AG08395 (cell line): ENCODE measurements around the gene SLC22A23.

Experiments
- DNase-seq: peaks from one replicate; pipeline ENCODE4 v3.0.0; 2012; ENCODE audit warnings: mixed read lengths, low spot score

SLC22A23 gene

GRCh38 chr6:3335169-3335568, 121.7 kb downstream of the SLC22A23 start:
- DNase-seq: no peak

DNA sequence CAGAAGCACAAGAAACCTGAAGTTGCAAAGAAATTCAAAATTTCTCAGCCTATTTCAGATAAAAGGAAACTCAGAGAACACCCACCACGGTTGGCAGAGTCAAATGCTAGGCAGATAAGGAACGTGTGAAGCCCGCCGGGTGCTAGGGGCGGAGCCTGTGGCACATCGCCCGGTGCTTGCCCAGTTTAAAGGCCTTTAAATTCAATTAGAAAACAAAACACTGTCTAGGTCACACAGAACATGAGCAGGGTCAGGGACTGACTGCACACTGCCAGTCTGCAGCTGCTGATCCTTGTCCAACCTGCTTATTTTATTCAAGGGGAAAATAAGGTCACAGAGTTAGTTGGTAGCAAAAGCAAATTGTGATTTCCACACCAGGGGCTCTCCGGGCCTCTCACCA, 122.3 kb downstream of the SLC22A23 start:
- DNase-seq: no peak

- DNase-seq: no peak
Observed at GRCh38 chr6:3333263-3333662, 123.6 kb downstream of the SLC22A23 start.

DNA sequence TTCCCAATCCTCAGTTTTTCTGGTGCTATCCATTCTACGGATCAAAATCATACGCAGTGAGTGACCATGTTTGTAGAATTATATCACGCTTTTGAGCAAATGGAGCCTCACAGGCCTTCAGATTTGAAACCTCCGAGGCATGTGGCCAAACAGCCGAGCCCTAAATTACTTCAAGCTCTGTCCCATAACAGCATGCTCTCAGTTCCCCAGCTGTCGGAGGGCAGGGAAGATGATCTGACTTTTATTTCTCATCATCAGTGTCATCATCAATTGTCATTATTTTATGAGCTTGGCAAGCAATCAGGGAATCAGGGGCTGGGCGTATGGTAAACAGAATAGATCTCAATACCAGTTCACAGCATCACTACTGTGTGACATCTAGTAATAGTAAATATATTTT, 124.9 kb downstream of the SLC22A23 start:
- DNase-seq: no peak

DNA sequence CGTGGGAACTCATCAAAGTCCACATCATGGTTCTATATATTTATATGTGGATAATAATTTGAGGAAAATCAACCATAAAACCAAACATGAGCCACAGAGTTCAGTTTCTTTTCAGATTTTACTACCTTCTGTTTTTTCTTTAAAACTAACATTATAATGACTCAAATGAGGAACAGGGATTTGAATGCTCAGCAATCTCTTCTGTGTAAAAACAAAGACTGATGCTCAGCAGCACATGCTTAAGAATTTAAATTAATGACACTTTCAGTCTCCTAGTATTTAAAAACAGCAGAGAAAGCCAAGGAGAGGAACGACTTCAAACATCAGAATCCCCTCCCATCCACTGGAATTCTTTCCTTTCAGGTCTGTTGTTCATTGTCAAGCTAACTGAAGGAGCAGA, 125.4 kb downstream of the SLC22A23 start:
- DNase-seq: no peak

DNA sequence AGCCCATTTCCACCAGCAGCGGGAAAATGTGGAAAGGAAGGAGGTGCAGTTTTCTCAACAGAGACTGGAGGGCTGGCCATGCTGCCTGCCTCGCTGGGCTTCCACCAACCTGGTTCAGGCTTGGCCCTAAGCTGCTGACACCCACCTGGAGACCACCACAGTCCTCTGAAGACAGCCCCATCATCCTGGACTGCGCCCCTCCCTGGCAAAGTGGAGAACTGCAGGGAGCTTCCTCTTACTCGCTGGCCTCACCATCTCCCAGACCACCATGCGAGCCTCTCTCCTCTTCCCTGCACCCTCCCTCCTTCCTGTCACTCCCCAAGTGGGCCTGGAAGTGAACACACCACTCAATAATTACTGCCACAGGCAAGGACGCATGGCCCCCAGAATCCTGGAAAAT, 126.7 kb downstream of the SLC22A23 start:
- no peak for DNase-seq

DNA sequence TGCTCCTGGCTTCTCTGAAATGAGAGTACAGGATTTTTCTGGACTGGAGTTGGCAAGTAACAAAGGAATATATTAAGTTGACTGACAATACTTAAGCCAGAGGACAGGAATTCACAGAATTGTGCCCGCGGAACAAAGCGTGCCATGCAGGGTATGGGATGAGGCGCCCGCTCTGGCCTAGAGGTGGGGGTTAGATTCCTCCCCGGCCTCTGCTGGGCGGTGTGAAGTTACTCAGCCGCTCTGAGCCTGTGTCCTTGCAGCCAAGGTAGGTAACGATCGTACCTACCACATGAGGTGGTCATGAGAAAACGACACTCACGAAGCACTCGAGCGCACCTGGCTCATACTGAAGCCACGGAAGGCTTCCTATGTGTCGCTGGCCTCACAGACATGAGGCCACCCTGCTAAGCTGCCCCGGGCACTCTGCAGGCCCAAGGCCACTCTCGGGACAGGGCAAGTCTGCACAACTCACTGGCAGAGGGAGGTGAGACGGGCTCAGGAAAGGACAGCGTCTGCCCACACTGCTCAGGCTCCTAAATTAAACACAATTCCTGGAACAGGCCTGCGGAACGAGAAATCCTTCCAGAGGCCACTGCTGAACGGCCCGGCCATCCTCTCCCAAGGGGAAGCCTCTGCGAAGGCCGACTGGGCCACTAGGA, 127.3 kb downstream of the SLC22A23 start:
- no peak for DNase-seq

DNA sequence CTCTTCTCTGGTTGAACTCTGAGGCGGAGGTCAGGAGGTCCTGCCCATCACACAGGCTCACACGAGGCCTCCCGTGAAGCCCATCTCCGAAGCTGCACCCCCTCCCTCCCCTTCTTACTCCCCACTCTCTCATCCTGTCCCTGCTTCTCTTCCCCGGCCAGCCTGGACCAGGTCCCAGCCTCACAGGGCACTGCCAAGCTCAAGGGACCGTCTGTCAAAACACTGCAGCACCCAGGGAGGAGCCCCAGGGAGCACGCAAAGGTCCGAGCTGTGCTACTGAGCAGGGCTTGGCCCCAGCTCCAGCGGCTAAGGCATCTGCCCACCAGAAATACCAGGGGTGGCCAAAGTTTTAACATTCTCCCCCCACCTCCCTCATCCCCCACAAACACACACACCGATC, 128.1 kb downstream of the SLC22A23 start:
- DNase-seq: no peak

DNA sequence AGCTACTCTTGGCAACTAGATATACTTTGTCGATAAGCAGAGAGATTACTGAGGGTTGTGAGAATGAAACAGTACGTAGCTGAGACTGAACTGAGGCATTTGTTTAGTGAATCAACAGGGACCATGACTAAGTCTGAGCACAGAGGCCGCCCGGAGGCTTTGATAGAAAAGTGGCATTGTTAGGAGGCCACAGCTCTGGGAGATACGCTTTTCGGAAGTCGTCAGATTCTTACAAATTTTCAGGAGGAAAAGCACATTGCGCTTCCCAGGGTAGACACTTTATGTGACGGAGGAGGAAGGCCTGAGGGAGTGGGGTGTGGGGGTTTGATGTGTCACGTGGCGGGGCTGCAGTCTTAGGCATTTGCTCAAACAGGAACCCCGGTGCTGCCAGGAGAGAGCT, 128.7 kb downstream of the SLC22A23 start:
- DNase-seq: no peak

DNA sequence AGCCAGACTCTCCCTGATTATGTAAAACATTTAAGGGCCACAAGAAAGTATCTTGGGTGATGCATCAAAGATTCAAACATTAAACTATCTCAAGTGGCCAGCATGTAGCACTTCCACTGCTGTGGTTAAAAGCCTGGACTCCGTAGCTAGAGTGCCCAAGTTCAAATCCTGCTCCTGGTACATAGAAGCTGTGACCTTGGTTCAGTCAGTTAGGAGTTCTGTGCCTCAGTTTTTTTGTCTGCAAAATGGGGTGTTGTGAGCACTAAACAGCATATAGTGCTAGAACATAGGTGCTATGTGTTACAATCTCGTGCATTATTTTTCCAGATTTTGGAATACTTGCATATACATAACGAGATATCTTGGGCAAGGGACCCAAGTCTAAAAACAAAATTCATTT, 129.4 kb downstream of the SLC22A23 start:
- no peak for DNase-seq

DNA sequence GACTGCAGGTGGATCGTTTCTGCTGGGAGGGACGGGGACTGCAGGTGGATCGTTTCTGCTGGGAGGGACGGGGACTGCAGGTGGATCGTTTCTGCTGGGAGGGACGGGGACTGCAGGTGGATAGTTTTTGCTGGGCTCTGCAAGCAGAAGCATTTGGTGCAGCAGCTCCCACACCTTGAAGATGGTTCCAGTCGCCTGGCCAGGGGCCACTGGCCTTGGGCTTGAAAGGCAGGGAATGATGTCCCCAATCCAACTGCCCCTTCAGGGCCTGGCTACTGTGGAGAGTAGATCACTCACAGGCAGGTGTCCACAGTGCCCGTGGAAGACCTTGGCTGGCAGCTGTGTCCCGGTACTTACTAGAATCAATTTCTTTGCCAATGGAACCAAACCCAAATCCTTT, 129.9 kb downstream of the SLC22A23 start:
- DNase-seq: no peak

GRCh38 chr6:3326184-3326971, 130.5 kb downstream of the SLC22A23 start:
- no peak for DNase-seq

- DNase-seq: peak; percentile 61
Observed at GRCh38 chr6:3325210-3325609, 131.6 kb downstream of the SLC22A23 start.

DNA sequence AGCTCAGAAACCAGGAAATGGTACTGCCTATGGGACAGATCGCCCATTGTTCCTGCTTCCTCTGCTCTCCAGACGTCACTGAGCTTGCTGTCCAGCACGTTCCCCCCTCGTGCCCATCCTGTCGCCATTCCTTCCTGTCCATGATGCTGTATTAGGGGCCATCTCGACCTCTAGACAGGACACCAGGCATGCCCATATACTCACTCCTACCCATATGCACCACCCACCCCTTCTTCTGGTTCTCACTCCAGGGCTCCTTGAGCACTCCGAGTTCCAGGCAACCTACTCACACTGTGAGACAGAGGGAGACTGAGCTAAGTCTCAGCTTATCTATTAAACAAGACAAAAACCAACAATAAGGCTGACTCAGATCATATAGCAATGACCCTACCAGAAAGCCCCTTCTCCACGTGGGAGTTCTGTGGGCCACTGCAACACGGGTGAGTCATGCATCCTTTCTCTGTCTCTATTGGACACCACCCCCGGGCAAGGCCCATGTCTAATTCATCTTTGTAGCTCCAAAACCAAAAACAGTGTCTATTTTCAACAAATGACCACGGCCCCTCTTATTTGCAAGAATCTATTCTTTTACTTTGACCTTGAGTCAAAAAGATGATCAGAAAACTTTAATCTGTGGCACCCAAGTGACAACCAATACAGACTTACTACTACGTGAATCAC, 132.4 kb downstream of the SLC22A23 start:
- DNase-seq: peak; percentile 76

- no peak for DNase-seq
Observed at GRCh38 chr6:3323696-3324261, 133.1 kb downstream of the SLC22A23 start.

GRCh38 chr6:3323148-3323547, 133.7 kb downstream of the SLC22A23 start:
- DNase-seq: no peak

DNA sequence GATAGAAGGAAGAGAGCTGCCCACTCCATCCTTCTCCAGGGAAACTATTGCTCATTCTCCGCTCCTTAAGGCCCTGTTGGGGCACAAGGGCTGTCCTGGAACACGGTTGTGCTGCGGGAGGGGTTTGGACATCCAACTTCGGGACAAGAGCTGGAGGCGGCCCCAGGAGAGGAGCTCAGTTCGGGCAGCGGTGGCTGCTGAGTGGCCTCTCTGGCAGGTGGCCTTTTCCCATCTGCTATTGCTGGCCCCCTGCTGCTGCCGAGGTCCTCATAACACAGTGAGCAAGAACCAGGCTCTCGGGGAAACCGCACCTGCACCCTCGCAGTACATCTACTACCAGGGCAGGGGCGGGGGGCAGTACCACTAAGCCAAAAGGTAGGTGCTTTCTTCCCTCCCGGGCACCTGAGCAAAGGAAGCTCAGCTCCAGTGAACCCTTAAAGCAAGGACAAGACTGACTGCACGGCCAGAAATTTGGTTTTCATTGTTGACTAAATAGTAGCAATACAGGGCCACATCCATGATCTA, 134.4 kb downstream of the SLC22A23 start:
- DNase-seq: no peak

DNA sequence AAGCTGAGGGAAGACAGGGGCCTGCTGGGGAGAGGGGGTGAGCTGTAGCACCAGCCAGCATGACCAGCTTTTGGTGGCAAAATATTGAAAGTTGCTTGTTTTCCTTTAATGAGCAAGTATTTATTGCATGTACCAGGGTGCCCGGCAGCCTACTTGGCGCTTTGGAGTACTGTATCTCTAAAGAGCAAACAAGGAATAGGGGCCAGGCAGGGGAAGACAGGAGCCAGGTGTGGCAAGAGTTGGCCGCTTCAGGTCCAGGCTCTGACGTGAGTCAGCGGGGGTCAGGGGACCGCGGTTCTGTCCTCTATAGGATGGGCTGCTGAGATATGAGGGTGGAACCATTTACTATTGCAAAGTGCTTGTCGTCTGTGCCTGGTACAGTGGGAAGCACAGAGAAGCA, 135.0 kb downstream of the SLC22A23 start:
- DNase-seq: no peak

- no peak for DNase-seq
Observed at GRCh38 chr6:3321042-3321441, 135.8 kb downstream of the SLC22A23 start.

DNA sequence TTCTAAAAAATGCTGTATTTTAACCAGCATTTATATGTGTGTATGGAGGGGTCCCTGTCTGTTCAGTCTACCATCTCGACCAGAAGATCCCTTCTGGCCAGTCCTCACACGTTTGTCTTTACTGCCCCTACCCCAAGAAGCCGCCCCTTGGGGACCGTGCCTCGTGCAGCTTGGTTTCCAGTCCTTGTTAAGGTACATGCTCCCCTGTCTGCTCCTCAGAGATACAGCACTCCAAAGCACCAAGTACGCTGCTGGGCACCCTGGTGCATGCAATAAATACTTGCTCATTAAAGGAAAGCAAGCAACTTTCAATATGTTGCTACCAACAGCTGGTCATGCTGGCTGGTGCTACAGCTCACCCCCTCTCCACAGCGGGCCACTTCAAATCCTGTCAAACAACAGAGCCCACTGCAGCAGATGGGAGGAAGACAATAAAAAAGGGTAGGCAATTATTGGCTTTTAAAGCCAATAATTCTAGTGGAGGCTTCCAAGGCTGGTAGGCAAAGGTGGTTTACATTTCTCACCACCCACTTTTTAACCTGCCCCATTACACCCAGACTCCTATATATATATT, 136.5 kb downstream of the SLC22A23 start:
- no peak for DNase-seq

DNA sequence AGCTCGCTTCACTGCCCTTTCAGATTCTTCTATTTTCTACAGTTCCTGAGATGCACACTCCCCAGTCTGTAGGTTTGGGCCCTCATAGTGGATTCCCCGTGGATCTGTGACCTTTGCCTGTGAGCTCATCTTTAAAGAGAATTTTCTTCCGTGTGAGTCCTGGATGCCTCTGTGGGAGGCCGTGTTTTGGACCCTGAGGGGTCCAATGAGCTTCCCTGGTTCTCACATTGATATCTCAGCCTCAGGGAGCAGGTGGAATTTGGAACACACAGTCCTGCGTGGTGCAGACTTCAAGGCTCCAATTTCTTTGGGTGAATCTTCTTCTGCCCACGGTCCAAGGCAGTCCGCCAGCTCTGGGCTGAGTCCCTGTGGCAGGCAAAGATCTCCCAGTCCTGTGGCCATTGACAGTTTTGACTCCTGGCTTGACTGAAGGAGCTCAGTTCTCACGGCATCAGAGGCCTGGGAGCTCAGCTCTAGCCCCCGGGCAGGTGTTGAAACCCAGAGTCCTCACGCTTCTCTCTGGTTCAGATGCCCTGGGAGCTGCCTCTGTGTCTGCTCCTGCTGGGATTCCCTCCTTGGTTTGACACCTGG, 137.1 kb downstream of the SLC22A23 start:
- DNase-seq: no peak
